ENCODE results near the gene RCC2.

Gene RCC2

GRCh38 chr1:17397910-17398695, 41.4 kb downstream of the RCC2 start:
- no peak for DNase-seq (ENCODE audit: extremely low read depth, low read depth)
- TF ChIP-seq, protein P1, sequence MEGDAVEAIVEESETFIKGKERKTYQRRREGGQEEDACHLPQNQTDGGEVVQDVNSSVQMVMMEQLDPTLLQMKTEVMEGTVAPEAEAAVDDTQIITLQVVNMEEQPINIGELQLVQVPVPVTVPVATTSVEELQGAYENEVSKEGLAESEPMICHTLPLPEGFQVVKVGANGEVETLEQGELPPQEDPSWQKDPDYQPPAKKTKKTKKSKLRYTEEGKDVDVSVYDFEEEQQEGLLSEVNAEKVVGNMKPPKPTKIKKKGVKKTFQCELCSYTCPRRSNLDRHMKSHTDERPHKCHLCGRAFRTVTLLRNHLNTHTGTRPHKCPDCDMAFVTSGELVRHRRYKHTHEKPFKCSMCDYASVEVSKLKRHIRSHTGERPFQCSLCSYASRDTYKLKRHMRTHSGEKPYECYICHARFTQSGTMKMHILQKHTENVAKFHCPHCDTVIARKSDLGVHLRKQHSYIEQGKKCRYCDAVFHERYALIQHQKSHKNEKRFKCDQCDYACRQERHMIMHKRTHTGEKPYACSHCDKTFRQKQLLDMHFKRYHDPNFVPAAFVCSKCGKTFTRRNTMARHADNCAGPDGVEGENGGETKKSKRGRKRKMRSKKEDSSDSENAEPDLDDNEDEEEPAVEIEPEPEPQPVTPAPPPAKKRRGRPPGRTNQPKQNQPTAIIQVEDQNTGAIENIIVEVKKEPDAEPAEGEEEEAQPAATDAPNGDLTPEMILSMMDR (IDR thresholded peaks at IDR 0.05; ENCODE audit: low read depth, low read length, missing control alignments): no peak
- H3K4me3 ChIP-seq (replicated peaks; ENCODE audit: low read depth, low read length): no peak overlapping the region

DNA sequence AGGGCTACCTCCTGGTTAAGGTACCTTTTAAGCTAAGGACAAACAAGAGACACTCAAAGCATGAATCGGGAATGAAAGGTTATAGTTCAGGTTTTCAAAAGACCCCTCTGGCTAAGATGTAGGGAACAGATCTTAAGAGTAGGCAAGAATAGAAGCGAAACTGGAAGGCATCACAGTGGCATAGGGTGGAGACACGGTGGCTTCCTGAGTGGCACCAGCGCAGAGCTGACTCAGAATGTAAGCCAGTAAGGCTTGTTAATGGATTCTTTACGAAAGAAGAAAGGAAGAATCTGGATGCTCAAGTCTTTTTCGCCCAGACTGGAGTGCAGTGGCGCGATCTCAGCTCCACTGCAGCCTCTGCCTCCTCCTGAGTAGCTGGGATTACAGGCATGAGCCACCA, 46.2 kb downstream of the RCC2 start:
- DNase-seq (ENCODE audit: extremely low read depth, low read depth): no peak
- no peak overlapping the region for H3K4me3 ChIP-seq (replicated peaks; ENCODE audit: low read depth, low read length)
- TF ChIP-seq, protein P1 (IDR thresholded peaks at IDR 0.05; ENCODE audit: low read depth, low read length, missing control alignments): no peak

DNA sequence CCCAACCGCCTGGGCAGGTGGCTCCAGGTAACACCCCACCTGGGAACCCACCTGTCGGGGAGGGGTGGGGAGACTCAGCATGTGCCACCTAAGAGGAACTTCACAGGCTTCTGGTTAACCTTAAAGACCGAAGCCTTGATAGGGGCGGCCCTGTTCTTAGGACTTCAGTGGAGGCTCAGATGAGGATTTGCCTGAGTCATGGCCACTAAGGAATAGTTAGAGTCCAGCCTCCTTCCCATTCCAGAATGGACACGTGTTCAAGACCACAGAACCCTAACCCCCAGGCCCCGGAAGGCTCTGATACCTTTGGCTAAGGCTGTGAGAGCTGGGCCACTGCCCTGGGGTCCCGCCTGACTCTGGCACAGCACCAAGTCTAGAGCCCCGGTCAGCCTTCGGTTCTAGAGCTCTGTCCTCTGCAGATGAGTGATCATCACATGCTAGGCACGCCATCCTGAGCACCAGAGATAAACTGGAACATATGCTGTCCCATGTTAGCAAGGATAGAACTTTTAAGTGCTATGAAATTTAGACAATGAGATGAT, 47.2 kb downstream of the RCC2 start:
- TF ChIP-seq, protein P1 (IDR thresholded peaks at IDR 0.05; ENCODE audit: low read depth, low read length, missing control alignments): no peak
- no peak overlapping the region for H3K4me3 ChIP-seq (replicated peaks; ENCODE audit: low read depth, low read length)
- no peak for DNase-seq (ENCODE audit: extremely low read depth, low read depth)

GRCh38 chr1:17381161-17381560, 58.3 kb downstream of the RCC2 start:
- TF ChIP-seq, protein P1 (IDR thresholded peaks at IDR 0.05; ENCODE audit: low read depth, low read length, missing control alignments): no peak
- DNase-seq (ENCODE audit: extremely low read depth, low read depth): no peak
- H3K4me3 ChIP-seq (replicated peaks; ENCODE audit: low read depth, low read length): no peak overlapping the region

- DNase-seq (ENCODE audit: extremely low read depth, low read depth): no peak
- H3K4me3 ChIP-seq (replicated peaks; ENCODE audit: low read depth, low read length): no peak overlapping the region
- TF ChIP-seq, protein P1 (IDR thresholded peaks at IDR 0.05; ENCODE audit: low read depth, low read length, missing control alignments): no peak
Measured at GRCh38 chr1:17377325-17377953, 62.0 kb downstream of the RCC2 start.

DNA sequence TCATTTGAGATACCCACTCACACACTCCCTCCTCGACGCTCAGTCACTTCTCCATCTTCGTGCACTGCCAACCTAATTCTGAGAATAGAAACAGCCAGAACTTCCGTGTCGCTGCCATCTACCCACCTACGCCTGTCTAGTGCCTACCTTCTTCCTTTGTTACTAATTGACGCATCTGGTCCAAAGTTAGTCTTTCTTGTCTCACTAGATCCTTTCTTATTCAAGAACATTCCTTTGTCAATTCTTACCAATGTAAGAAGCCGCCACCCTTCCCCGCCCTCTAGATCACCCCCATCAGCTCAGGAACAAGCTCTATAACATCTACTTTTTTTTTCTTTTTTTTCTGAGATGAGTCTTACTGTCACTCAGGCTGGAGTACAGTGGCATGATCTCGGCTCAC, 63.8 kb downstream of the RCC2 start:
- H3K4me3 ChIP-seq (replicated peaks; ENCODE audit: low read depth, low read length): no peak overlapping the region
- DNase-seq (ENCODE audit: extremely low read depth, low read depth): no peak
- TF ChIP-seq, protein P1 (IDR thresholded peaks at IDR 0.05; ENCODE audit: low read depth, low read length, missing control alignments): no peak

Data from HFF-Myc (cell line).